GM12874 (cell line): ENCODE results near the gene LSM7.

Source experiments
- TF ChIP-seq, protein P1 (sequence below): IDR thresholded peaks from 2 replicates; pipeline ENCODE4 v1.5.1; 2011; ENCODE audit warnings: low read depth, mild to moderate bottlenecking, control low read depth, low read length, moderate library complexity; ENCODE audit not compliant: insufficient read depth

Gene LSM7

DNA sequence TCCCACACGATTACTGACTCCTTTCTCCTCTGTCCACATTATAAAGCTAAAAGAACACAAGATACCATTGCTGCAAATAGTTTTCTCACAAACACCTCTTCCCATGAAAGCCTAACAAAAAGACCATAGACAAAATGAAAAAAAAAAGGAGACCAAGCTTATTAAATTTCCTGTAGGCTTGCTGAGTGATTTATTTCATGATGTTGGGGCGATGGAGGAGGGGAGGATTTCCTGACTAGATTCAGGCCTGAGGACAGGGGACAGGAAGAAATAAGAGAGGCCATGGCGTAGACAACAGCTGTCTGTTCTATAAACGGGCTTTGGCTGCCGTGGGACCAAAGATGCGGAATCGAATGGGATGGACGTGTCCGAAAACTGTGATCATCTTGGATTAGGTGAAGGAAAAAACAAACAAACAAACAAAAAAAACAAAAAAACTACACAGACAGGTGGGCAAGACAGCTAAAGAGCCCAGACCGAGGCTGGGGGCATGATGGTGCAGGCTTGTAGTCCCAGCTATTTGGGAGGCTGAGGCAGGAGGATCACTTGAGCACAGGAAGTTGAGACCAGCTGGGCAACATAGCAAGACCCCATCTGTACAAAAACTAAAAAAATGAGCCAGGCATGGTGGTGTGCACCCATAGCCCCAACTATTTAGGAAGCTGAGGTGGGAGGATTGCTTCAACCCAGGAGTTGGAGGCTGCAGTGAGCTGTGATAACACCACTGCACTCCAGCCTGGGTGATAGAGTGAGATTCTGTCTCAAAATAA, 37.0 kb upstream of the LSM7 start:
- TF ChIP-seq, protein P1, sequence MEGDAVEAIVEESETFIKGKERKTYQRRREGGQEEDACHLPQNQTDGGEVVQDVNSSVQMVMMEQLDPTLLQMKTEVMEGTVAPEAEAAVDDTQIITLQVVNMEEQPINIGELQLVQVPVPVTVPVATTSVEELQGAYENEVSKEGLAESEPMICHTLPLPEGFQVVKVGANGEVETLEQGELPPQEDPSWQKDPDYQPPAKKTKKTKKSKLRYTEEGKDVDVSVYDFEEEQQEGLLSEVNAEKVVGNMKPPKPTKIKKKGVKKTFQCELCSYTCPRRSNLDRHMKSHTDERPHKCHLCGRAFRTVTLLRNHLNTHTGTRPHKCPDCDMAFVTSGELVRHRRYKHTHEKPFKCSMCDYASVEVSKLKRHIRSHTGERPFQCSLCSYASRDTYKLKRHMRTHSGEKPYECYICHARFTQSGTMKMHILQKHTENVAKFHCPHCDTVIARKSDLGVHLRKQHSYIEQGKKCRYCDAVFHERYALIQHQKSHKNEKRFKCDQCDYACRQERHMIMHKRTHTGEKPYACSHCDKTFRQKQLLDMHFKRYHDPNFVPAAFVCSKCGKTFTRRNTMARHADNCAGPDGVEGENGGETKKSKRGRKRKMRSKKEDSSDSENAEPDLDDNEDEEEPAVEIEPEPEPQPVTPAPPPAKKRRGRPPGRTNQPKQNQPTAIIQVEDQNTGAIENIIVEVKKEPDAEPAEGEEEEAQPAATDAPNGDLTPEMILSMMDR, result no peak

DNA sequence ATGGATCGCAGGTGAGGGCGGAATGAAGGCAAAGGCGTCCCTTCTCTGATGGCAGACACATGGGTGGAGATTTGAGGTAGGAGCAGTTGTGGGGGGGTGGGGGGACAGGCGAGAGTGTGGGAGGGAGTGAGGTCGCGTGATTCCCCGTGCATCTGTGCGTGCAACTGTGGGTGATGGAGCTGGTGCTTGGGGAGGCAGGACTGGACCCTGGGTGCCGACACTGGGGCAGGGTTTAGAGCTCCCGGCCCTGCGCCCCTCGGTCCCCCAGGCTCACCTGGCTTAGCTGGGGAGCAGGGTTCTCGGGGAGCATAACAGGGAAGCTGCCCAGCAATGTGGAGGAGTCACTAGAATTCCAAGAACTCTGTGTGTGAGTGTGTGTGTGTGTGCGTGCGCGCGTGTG, 35.0 kb upstream of the LSM7 start:
- TF ChIP-seq, protein P1, result no peak

DNA sequence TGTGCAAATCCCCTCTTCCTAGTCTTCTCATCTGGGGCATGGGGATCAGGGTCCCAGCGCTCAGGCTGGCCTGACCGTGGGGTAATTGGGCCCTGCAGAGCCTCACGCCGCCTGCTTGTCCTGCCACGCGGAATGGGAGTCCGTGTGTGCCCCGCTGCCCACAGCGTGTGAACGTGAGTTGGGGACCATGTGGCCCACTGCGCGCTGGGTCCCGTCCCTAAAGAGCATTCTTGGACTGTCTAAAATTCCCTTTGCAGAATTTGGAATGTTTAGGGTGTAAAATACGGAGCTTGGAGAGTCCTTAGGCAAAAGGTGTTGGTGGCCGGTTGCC, 34.5 kb upstream of the LSM7 start:
- TF ChIP-seq, protein P1, result no peak

DNA sequence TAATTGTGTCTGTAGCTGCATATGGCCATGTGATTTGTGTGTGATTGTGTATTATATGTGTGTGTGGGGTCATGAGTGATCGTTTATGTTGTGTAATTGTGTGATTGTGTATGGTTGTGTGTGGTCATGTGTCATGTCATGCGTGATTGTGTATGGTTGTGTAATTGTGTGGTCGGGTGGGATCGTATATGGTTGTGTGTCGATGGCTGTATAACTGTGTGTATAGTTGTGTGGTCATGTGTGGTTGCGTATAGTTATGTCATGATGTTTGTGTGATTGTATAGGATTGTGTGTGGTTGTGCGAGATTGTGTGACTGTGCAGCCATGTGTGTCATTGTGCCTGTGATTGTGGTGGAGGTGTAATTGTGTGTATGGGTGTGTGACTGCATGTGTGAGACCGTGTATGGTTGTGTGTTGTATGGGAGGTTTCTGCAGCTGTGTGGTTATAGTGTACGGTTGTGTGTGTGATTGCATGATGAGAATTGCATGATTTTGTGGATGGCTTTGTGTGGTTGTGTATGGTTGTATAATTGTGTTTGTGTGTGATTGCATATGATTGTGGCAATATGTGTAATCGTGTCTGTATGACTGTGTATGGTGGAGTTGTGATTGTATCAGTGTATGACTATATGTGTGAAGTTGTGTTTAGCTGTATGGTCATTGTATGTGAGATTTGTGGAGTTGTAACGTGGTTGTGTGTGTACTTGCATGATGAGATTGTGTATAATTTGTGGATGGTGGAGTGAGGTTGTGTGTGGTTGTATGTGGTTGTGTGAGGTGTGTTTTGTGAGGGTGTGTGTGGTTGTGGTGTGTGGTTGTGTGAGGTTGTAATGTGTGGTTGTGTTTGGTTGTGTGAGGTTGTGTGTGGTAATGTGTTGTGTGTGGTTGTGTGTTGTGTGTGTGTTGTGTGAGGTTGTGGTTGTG, 33.9 kb upstream of the LSM7 start:
- TF ChIP-seq, protein P1, result no peak

DNA sequence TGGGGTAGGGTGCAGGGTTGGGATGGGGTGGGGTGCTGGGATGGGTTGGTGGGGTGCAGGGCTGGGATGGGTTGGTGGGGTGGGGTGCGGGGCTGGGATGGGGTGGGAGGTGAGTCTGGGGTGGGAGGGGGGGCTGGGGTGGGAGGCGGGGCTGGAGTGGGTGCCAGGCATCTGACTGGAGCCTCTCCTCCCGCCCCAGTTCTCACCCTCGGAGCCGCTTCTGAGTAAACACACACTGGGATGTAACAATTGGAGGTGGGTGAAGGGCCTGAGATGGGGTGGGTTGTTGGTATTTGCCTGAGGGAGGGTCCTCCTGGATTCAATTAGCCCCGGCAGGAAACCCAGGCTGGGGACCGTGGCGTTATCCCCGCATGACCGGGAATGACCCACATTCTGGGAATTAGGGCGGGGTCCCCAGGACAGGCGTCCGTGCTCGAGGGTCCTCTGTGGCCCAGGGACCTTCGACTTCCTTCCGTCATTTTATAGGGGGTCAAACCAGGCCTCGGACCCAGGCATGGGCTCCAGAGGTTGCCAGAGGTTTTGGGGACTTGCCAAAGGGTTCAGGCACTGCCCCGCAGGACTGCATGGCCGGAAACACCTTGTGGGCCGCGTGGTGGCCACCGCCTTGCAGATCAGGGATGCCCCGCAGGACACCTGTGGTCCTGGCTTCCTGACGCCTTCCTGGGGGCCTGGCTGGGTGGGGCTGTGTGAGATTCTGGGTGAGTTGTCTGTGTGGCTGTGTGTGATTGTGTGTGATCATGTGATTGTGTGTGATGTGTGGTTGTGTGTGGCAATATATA, 33.1 kb upstream of the LSM7 start:
- TF ChIP-seq, protein P1, result no peak

DNA sequence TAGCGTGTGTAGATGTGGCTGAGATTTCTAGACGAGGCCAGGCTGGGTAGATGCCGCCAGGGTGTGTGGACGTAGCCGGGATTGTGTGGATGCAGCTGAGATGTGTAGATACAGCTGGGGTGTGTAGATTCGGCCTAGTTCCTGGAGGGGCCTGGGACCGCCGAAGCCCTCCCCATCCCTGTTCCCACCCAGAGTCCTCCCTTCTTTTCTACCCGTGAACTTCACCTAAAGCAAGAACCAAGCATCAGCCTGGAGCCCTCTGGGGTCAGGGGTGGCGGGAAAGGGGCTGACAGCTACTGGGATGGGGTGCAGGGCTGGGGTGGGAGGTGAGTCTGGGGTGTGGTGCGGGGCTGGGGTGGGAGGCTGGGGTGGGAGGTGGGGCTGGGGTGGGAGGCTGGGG, 32.4 kb upstream of the LSM7 start:
- TF ChIP-seq, protein P1, result no peak

DNA sequence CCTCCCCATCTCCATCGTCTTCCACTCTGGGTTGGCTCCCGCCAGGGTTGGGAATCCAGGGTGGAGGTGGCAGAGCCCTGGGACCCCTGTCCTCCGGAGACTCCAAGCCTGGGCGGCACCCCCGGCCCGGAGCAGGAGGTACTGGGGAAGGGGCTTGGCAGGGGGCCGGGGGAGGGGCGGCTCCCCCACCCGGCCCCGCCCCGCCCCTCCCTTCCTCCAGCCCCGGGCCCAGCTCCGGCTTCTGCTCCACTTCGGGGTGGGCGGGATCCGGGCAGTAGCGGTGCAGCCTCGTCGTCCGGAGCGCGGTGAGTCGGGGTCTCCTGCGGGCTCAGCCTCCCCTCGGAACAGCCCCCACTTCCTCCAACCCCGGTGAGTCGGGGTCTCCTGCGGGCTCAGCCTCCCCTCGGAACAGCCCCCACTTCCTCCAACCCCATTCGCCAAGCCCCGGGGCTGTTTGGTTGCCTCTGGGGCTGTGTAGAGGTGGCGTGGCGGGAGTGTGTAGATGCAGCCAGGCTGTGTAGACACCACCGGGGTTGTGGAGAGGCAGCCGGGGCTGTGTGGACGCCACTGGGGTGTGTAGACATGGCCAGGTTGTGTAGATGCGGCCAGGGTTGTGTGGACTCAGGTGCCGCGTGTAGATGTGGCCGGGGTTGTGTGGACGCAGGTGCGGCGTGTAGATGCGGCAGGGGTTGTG, 31.8 kb upstream of the LSM7 start, which contains the start of gene TMPRSS9:
Gene TMPRSS9 (plus strand): TSS at position 274 of the 694 bp plus-strand sequence. CDS start 29,521 bp downstream, outside the sequence.
- TF ChIP-seq, protein P1, result no peak
